ENCODE results near the gene MISP.

DNA sequence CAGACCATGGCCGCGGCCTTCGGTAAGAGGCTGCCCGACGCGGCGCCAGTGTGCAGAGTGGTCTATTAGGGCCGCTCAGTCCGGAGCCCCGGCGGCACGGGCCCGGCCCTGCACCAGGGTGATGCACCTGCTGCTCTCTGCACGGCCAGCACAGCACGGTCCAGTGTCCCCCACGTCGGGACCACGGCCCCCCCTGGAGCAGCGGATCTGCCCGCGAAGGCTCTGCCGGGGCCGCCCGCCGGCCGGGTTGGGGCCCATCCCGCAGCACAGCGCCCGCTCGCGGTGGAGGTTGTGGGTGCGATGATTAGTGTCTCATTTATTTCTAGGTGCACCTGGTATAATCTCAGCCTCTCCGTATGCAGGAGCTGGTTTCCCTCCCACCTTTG, 54.2 kb downstream of the MISP start:
- no peak for TF ChIP-seq POLR2AphosphoS5 (IDR thresholded peaks at IDR 0.05; ENCODE audit: low read depth, low read length)
- no peak for TF ChIP-seq RCOR1 (IDR thresholded peaks at IDR 0.05; ENCODE audit: low read length)
- TF ChIP-seq CHD2 (IDR thresholded peaks at IDR 0.05; ENCODE audit: low read length, partially characterized antibody): no peak
- TF ChIP-seq EP300 (IDR thresholded peaks at IDR 0.05; ENCODE audit: borderline replicate concordance in 1 of 2, low read depth in 1 of 2, low read length in 1 of 2): no peak
- TF ChIP-seq, protein P1, sequence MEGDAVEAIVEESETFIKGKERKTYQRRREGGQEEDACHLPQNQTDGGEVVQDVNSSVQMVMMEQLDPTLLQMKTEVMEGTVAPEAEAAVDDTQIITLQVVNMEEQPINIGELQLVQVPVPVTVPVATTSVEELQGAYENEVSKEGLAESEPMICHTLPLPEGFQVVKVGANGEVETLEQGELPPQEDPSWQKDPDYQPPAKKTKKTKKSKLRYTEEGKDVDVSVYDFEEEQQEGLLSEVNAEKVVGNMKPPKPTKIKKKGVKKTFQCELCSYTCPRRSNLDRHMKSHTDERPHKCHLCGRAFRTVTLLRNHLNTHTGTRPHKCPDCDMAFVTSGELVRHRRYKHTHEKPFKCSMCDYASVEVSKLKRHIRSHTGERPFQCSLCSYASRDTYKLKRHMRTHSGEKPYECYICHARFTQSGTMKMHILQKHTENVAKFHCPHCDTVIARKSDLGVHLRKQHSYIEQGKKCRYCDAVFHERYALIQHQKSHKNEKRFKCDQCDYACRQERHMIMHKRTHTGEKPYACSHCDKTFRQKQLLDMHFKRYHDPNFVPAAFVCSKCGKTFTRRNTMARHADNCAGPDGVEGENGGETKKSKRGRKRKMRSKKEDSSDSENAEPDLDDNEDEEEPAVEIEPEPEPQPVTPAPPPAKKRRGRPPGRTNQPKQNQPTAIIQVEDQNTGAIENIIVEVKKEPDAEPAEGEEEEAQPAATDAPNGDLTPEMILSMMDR (IDR thresholded peaks at IDR 0.05): no peak
- TF ChIP-seq YY1 (IDR thresholded peaks at IDR 0.05; ENCODE audit: low read depth): no peak
- no peak for TF ChIP-seq RAD21 (IDR thresholded peaks at IDR 0.05; ENCODE audit: low read length)
- no peak for TF ChIP-seq TAF1 (IDR thresholded peaks at IDR 0.05; ENCODE audit: borderline replicate concordance, low read depth, low read length)
- no peak for TF ChIP-seq TCF12 (IDR thresholded peaks at IDR 0.05)
- TF ChIP-seq NFIC (IDR thresholded peaks at IDR 0.05; ENCODE audit: borderline replicate concordance): no peak

All from SK-N-SH (cell line).